Testis (tissue), 2 donors: Measurements from ENCODE around the gene XG.

Experiments
- CTCF ChIP-seq, 3 experiments: fragments of 450-650 bp in 2 of 3; fragments of 200-600 bp in 1 of 3; sonication (generic) in 1 of 3; IDR thresholded peaks; one replicate each; pipeline ENCODE4 v1.5.1; 2016 to 2019; ENCODE audit warnings: antibody characterized with exemption in 3 of 3, mild to moderate bottlenecking in 2 of 3, moderate library complexity in 1 of 3
- POLR2A ChIP-seq: fragments of 450-650 bp; IDR thresholded peaks from one replicate; pipeline ENCODE4 v1.6.1; 2017; ENCODE audit warnings: antibody characterized with exemption, mild to moderate bottlenecking, moderate library complexity

- no peak for TF ChIP-seq CTCF (IDR thresholded peaks at IDR 0.05)
- no peak for TF ChIP-seq POLR2A
These were observed 41.6 kb upstream of the XG start for GRCh38 chrX:2710041-2710840.
